CD14-positive monocyte (primary cell): ENCODE data around the gene CEP170B. TPM values are rescaled to one million over a fixed set of nuclear protein-coding genes. Genes with fewer than 3 reads are reported as not detected.

Experiments
- DNase-seq, 3 donors: peaks; one replicate each; pipeline ENCODE4 v3.0.0-alpha.2; 2011 to 2022
- H2AFZ ChIP-seq: 2 replicates; pipeline ENCODE4 v1.6.0; 2012; ENCODE audit warnings: mild to moderate bottlenecking, low read depth, low read length, inconsistent platforms; ENCODE audit not compliant: insufficient read depth, poor library complexity, severe bottlenecking
- H3K27ac ChIP-seq, 2 donors: 1 replicate in 1 of 2; 2 replicates in 1 of 2; pipeline ENCODE4 v1.5.1; 2012 to 2013; ENCODE audit warnings: low read length in 2 of 2, control low read depth in 1 of 2, inconsistent platforms in 1 of 2, low read depth in 1 of 2, mild to moderate bottlenecking in 1 of 2
- H3K27me3 ChIP-seq, 2 donors: one replicate each; pipeline versions ENCODE4 v1.6.0 to v1.6.1; 2011 to 2013; ENCODE audit warnings: low read length in 2 of 2; ENCODE audit not compliant: control insufficient read depth in 2 of 2, insufficient read depth in 2 of 2
- H3K36me3 ChIP-seq, 2 donors: replicated peaks in 1 of 2; 1 replicate in 1 of 2; 2 replicates in 1 of 2; pipeline versions ENCODE4 v1.5.1 to v1.6.1; 2012 to 2013; ENCODE audit warnings: low read length in 2 of 2, control low read depth in 1 of 2, inconsistent platforms in 1 of 2, mild to moderate bottlenecking in 1 of 2; ENCODE audit not compliant: insufficient read depth in 2 of 2, control insufficient read depth in 1 of 2
- H3K4me1 ChIP-seq, 2 donors: 1 replicate in 1 of 2; 2 replicates in 1 of 2; pipeline versions ENCODE4 v1.5.1 to v1.6.1; 2012 to 2013; ENCODE audit warnings: low read length in 2 of 2, control low read depth in 1 of 2, inconsistent platforms in 1 of 2, mild to moderate bottlenecking in 1 of 2, moderate library complexity in 1 of 2; ENCODE audit not compliant: insufficient read depth in 2 of 2, control insufficient read depth in 1 of 2
- H3K4me2 ChIP-seq: replicated peaks from 2 replicates; pipeline ENCODE3; 2012; ENCODE audit warnings: low read length, moderate library complexity, mild to moderate bottlenecking; ENCODE audit not compliant: poor library complexity, severe bottlenecking; ENCODE audit errors: extremely low read depth
- H3K4me3 ChIP-seq, 3 experiments: fragments of 200-600 bp in 1 of 3; sonication (generic) in 1 of 3; replicated peaks in 1 of 3; 1 replicate in 2 of 3; 2 replicates in 1 of 3; pipeline ENCODE4 v1.5.1; 2011 to 2013; ENCODE audit warnings: low read length in 3 of 3, mild to moderate bottlenecking in 3 of 3, control low read depth in 2 of 3, low read depth in 2 of 3, inconsistent platforms in 1 of 3, moderate library complexity in 1 of 3
- H3K79me2 ChIP-seq: 2 replicates; pipeline ENCODE4 v1.6.0; 2012; ENCODE audit warnings: mild to moderate bottlenecking, control low read depth, inconsistent platforms, low read length, moderate library complexity; ENCODE audit not compliant: insufficient read depth
- H3K9ac ChIP-seq: 2 replicates; pipeline ENCODE4 v1.6.0; 2017; ENCODE audit warnings: low read length, mild to moderate bottlenecking; ENCODE audit not compliant: insufficient read depth, poor library complexity, severe bottlenecking
- H3K9me3 ChIP-seq, 2 donors: replicated peaks in 1 of 2; 1 replicate in 1 of 2; 2 replicates in 1 of 2; pipeline versions ENCODE4 v1.5.1 to v1.6.1; 2012 to 2013; ENCODE audit warnings: low read length in 2 of 2, control low read depth in 1 of 2; ENCODE audit not compliant: control insufficient read depth in 1 of 2, insufficient read depth in 1 of 2
- H4K20me1 ChIP-seq: 2 replicates; pipeline ENCODE4 v1.6.0; 2012; ENCODE audit warnings: mild to moderate bottlenecking, low read length, control low read depth, moderate library complexity; ENCODE audit not compliant: insufficient read depth
- H3K27ac Mint-ChIP-seq, 7 donors: one replicate each; pipeline ENCODE4 v1.8.0; 2020; ENCODE audit warnings: mild to moderate bottlenecking in 7 of 7, mixed read lengths in 7 of 7, moderate library complexity in 6 of 7, inconsistent platforms in 2 of 7
- H3K27me3 Mint-ChIP-seq, 3 donors: one replicate each; pipeline ENCODE4 v1.8.0; 2021 to 2022; ENCODE audit warnings: low read depth in 3 of 3, mild to moderate bottlenecking in 3 of 3, mixed read lengths in 3 of 3, moderate library complexity in 3 of 3, inconsistent platforms in 1 of 3
- H3K36me3 Mint-ChIP-seq, 2 donors: one replicate each; pipeline ENCODE4 v1.8.0; 2020; ENCODE audit warnings: mixed read lengths in 2 of 2, inconsistent platforms in 1 of 2, mild to moderate bottlenecking in 1 of 2
- H3K4me1 Mint-ChIP-seq: one replicate; pipeline ENCODE4 v1.8.0; 2020; ENCODE audit warnings: mild to moderate bottlenecking, mixed read lengths
- H3K4me3 Mint-ChIP-seq, 2 donors: one replicate each; pipeline ENCODE4 v1.8.0; 2020; ENCODE audit warnings: mild to moderate bottlenecking in 2 of 2, mixed read lengths in 2 of 2, moderate library complexity in 1 of 2
- H3K9me3 Mint-ChIP-seq, 7 donors: one replicate each; pipeline ENCODE4 v1.8.0; 2020 to 2022; ENCODE audit warnings: mixed read lengths in 7 of 7, mild to moderate bottlenecking in 6 of 7, moderate library complexity in 6 of 7, inconsistent platforms in 2 of 7
- CTCF ChIP-seq: fragments of 200-600 bp; IDR thresholded peaks from one replicate; pipeline ENCODE4 v1.8.0; 2022; ENCODE audit warnings: antibody characterized with exemption, mild to moderate bottlenecking
- WGBS: methylation state at CpG from one replicate; pipeline ENCODE4 v1.1.5; 2013; ENCODE audit warnings: missing lambda C conversion rate; ENCODE audit not compliant: insufficient coverage; 5-methylcytosine and 5-hydroxymethylcytosine counted together
- intact Hi-C, 2 donors: fragments of 100-400 bp; cut with micrococcal nuclease; formaldehyde crosslinking; loops; one replicate each; pipeline versions ENCODE4 v1.15.0 to v1.15.1; 2023
- polyA plus RNA-seq, 3 donors: library from polyadenylated mRNA; depleted of rRNA in 1 of 3; unstranded in 2 of 3; stranded (reverse) in 1 of 3; fragments of 300-500 nt in 2 of 3; fragments of >200 nt in 1 of 3; fragmentation: Illumina TruSeq in 2 of 3; gene quantifications; 1 replicate in 2 of 3; 2 replicates in 1 of 3; pipeline ENCODE4 v1.2.3, GENCODE V29; 2012 to 2021

Gene CEP170B
- polyA plus RNA-seq, 3 donors = 0.09 TPM; not detected in 2

- peak within 1 kb of the TSS; percentile 69 to 90 for H3K4me3 Mint-ChIP-seq
- peak within 1 kb of the TSS; percentile 10 to 68 (median 35) for H3K4me3 ChIP-seq
- H3K27ac ChIP-seq = peak within 1 kb of the TSS in 1 of 2 donors; percentile 40
Measured at GRCh38 chr14:104924421-104925213, 59.5 kb downstream of the CEP170B start, which contains the start of gene PLD4. TSS of gene PLD4 (plus strand) at chr14:104924879. CDS start at chr14:104927141, 2,262 bp downstream.

More at GRCh38 chr14:104924421-104925213, 59.5 kb downstream of the CEP170B start, which contains the start of gene PLD4:
- H4K20me1 ChIP-seq = no peaks in the 10 kb centered on the region
- peaks cover 4 to 7% (median 5%) of the 10 kb centered on the region in 7 donors for H3K9me3 Mint-ChIP-seq
- H3K4me1 ChIP-seq = peaks cover 36 to 43% of the 10 kb centered on the region in 2 donors
- peaks cover 39% of the 10 kb centered on the region for H3K4me1 Mint-ChIP-seq
- peaks cover 0 to 4% (median 0%) of the 10 kb centered on the region in 3 donors for H3K27me3 Mint-ChIP-seq
- intact Hi-C loops = no loop called here
- no peak for TF ChIP-seq CTCF
- peaks cover 0 to 5% of the 10 kb centered on the region in 2 donors for H3K9me3 ChIP-seq
- H3K27me3 ChIP-seq = no peaks in the 10 kb centered on the region
- peaks cover 1 to 4% of the 10 kb centered on the region in 2 donors for H3K36me3 Mint-ChIP-seq
- H2AFZ ChIP-seq = peak within 1 kb of the TSS; percentile 59
- H3K27ac Mint-ChIP-seq = peak within 1 kb of the TSS in 3 of 7 donors; percentile 46 to 54 (median 48)
- peaks cover 0 to 4% of the 10 kb centered on the region in 2 donors for H3K36me3 ChIP-seq
- H3K9ac ChIP-seq = peak within 1 kb of the TSS; percentile 44
- WGBS = 14% methylated on average over 7 of the region's 14 CpGs
- peak; percentile 42 to 58 (median 45) for DNase-seq
- peak within 1 kb of the TSS; percentile 57 for H3K4me2 ChIP-seq
- peaks cover 20% of the 10 kb centered on the region for H3K79me2 ChIP-seq
